A549 treated with AZD2906 at 1 μM for 4 hours (cell line): Measurements from ENCODE around the gene SCFD1. TPM values are rescaled to one million over a fixed set of nuclear protein-coding genes. Genes with fewer than 3 reads are reported as not detected.

Experiments used
- total RNA-seq: library from RNA; stranded (reverse); fragments of 200-300 nt; extraction: Qiagen RNA extraction; gene quantifications from 5 replicates; pipeline ENCODE4 v1.2.3, GENCODE V29; 2022

The SCFD1 gene
- total RNA-seq: 34.2 to 38.9 TPM (median 36.8 TPM) in 5 replicates

GRCh38 chr14:30621940-30622830 lies at the start of gene SCFD1:
Gene SCFD1, plus strand, starts transcription at chr14:30622319. Its CDS starts 20 bp downstream, at chr14:30622339.

Other genes starting within 250 kb of the SCFD1 start
- gene G2E3, start 63.2 kb upstream of the SCFD1 start, total RNA-seq: 12.3 to 15.8 TPM (median 13.5 TPM) in 5 replicates